ENCODE data around the gene DRC7.

DNA sequence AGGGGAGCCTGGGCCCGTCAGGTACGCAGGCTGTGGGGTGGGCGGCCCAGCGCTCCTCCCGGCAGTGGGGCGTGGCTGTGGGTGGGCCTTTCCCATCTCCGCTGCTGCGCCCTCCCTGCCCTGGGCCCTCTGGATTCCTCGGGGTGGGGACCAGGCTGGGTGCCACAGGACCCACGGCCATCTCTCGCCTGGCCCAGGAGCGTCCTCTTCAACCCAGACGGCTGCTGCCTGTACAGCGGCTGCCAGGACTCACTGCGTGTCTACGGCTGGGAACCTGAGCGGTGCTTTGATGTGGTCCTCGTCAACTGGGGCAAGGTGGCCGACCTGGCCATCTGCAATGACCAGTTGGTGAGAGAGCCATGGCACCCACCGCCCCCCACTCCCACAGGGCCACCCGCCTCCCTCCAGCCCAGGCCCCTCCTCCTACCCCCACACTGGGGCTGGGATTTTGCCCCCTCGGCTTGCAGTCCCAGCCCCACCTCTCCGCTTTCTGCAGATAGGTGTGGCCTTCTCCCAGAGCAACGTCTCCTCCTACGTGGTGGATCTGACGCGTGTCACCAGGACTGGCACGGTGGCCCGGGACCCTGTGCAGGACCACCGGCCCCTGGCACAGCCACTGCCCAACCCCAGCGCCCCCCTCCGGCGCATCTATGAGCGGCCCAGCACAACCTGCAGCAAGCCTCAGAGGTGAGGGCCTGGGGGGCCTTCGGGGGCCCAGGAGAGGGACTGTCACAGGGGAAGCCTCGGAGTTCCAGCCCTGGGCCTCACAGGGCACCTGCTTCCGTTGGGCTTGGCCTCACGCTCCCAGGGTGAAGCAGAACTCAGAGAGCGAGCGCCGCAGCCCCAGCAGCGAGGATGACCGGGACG lies 58.2 kb downstream of the DRC7 start:
- TF ChIP-seq, protein P1, sequence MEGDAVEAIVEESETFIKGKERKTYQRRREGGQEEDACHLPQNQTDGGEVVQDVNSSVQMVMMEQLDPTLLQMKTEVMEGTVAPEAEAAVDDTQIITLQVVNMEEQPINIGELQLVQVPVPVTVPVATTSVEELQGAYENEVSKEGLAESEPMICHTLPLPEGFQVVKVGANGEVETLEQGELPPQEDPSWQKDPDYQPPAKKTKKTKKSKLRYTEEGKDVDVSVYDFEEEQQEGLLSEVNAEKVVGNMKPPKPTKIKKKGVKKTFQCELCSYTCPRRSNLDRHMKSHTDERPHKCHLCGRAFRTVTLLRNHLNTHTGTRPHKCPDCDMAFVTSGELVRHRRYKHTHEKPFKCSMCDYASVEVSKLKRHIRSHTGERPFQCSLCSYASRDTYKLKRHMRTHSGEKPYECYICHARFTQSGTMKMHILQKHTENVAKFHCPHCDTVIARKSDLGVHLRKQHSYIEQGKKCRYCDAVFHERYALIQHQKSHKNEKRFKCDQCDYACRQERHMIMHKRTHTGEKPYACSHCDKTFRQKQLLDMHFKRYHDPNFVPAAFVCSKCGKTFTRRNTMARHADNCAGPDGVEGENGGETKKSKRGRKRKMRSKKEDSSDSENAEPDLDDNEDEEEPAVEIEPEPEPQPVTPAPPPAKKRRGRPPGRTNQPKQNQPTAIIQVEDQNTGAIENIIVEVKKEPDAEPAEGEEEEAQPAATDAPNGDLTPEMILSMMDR (IDR thresholded peaks at IDR 0.05) = no peak
- no peak for TF ChIP-seq ZBTB33 (IDR thresholded peaks at IDR 0.05; ENCODE audit: borderline replicate concordance, low read depth)
